ENCODE measurements around the gene JSRP1.

Gene JSRP1

DNA sequence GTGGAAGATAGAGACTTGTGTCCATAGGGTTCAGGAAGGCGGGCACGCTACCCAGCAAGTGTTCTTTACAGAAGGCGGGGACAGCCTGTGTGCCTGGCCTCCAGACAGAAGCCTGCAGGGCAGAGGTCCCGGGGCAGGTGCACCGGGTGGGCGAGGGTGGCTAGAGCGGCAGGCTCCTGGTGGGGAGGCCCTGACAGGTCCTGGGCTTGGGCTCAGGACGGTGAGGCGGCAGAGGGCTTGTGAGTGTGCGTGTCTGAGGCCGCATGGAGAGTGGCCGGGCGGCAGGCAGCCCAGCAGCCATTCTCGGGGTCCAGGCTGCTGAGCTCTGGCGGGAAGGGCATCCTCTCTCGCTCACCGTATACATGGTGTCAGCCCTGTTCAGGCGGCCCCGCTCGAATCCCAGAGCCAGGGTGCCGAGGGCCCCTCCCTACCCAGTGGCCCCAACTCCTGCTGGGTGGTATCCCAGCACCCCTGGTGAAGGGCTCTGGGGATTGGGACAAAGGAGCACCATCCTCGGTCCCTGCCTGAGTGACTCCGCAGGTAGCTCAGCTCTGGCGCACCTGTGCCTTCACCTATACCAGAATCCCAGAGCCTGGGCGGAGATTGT is 10.1 kb downstream of the JSRP1 start:
- no peak for DNase-seq

DNA sequence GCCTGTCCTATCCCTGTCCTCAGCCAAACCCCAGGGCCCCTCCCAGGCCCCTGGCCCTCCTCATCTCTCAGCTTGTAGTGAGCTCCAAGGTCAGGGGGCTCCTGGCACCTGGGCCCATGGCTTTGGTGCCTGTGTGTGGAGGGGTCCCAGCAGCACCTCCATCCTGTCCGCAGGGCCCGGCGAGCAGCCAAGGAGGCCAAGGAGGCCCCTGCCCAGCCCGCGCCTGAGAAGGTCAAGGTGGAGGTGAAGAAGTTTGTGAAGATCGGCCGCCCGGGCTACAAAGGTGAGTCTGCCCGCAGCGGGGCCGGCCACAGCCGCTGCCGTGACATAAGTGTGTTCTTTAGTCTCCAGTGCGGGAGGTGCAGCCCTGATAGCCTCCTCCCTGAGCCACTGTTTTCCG is 10.9 kb downstream of the JSRP1 start:
- DNase-seq: no peak

- no peak for DNase-seq
Measured at GRCh38 chr19:2244486-2244885, 11.7 kb downstream of the JSRP1 start.

- DNase-seq: no peak
Measured at GRCh38 chr19:2244125-2244411, 12.1 kb downstream of the JSRP1 start.

GRCh38 chr19:2243274-2244124 is 12.7 kb downstream of the JSRP1 start:
- DNase-seq: no peak

- DNase-seq: no peak
Measured at GRCh38 chr19:2242816-2243215, 13.4 kb downstream of the JSRP1 start.

DNA sequence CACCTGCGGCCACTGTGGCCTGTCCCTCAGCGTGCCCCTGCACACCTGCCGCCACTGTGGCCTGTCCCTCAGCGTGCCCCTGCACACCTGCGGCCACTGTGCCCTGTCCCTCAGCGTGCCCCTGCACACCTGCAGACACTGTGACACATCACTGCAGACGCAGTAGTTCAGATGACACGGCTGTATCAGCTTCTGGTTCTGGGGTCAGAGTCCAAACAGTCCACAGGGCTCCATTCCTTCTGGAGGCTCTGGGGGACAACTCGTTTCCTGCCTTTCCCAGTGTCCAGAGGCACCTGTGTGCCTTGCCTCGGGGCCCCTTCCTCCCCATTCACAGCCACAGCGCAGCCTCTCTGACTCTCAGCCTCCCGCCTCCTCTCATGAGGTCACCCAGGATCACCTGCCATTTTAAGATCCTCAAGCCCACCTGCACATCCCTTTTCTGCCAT is 14.1 kb downstream of the JSRP1 start:
- no peak for DNase-seq

DNA sequence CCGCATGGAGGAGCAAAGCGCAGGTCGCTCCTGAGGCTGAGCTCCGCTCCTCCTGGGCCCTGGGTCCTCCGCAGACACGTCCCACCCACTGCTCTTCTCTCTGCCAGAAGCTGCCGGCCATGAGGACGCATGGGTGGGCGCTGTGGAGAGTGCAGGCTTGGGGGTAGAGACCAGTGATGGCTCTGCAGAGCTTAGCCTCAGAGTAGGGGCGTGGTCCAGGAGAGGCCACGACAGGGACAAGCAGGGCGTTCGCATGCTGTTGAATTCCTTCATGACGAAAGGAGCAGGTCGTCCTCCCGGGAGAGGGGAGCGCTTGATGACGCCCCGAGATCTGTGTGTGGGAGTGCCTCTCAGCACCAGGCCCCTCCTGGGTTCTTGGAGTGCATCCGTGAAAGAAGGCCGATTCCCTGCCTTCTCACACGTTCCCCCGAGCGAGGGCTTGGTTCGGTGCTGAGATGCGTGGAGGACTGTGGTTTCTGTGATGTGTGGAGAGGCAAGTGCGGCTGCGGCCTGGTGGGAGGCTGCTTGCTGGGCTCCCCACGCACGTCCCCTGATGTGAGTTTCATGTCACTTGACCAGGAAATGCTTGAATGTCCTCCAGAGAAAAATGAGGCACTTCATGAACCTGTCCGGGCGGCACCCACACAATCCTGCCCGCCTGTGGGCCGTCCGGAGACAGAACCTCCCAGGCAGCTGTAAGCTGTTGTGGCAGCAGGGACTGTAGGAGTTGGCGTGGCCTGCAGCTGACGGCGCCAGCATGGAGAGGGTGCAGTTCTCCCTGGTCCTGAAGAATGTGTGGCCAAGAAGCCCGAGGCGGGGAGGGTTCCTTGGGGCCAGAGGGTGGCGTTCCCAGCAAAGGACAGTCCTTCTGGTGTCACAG is 15.1 kb downstream of the JSRP1 start:
- no peak for DNase-seq

DNA sequence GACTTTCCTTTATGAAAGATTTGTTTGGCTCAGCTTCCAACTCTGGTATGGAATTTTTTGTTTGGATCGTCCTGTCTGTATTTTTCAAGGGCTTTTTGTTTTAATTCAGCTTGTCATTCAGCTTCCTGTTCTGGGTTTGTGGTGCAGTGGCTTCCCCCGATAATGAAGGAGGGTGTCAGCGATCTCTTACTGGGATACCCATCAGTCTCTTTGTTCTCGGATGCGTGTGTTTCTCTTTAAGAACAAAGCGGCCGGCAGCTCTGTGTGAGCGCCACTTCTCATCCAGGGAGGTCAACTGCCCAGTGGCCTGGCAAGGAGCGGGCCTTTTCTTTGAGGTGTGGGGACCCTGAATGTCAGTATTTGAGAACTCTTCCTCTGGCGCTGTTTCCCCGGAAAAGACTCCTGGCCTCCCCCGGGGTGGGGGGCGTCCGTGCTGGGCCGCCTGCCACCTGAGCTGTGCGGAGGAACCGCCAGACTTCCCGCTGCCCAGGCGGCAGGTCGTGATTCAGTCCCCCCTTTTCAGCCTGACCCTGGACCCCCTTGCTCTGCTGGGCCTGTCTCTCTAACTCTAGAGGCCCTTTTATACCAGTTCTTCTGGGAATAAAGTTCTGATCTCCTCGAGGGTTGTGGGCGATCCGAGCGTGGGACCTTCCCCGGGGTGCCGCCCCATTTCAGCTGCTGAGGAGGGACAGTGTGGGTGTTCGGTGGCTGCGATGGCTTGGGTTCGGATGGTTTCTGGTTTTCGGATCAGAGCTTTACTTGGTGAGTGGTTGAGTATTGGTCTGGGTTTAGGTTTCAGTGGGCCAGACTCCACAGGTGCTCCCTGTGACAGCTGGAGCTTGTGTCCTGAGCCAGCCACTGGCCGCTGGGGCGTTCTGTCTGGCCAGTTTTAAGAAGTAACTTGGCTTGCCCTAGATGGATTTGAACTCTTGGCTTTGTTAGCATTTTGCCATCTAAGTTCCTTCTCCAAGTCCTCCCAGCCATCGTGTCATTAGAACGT is 16.1 kb downstream of the JSRP1 start:
- no peak for DNase-seq

- no peak for DNase-seq
Measured at GRCh38 chr19:2239173-2239572, 17.0 kb downstream of the JSRP1 start.

DNA sequence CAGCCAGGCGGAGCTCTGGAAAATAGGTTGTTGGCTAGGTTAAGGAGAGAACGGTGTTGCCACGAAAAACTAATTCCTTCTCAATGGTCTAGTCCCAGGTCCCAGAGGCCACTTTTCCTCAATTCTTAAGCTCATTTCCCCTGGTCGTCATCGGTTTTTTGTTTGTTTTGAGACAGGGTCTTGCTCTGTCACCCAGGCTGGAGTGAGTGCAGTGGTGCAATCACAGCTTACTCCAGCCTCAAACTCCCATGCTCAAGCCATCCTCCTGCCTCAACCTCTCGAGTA is 18.4 kb downstream of the JSRP1 start:
- DNase-seq: no peak

DNA sequence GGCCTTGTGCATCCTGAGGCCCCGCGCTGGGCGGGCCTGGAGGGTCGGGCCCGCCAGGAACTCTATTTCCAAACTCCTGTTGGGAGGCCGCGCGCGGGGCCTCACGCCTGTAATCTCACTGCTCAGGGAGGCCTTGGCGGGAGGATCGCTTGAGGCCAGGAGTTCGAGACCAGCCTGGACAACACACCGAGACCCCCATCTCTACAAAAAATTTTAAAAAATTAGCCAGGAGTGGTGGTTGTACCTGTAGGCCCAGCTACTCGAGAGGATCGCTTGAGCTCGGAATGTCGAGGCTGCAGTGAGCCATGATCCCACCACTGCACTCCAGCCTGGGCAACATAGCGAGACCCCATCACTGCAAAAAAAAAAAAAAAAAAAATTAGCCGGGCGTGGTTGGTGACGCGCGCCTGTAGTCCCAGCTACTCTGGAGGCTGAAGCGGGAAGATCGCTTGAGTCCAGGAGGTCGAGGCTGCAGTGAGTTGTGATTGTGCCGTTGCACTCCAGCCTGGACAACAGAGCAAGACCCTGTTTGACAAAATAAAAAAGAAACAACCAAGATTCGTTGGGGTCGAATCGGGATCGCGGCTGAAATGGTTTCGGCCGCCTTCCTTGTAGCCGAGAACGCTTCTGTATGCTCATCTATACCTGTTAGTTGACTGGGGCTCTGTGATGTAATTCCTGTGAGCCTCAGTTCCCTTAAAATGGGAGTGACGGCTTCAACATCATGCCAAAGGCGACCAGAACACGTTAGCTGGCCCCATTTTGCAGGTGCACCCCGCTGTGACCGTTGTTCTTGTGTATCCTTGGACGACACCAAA is 19.0 kb downstream of the JSRP1 start:
- DNase-seq: no peak

GRCh38 chr19:2236314-2237050 is 19.7 kb downstream of the JSRP1 start, which contains the start of the genes PLEKHJ1 and SF3A2:
Gene PLEKHJ1, minus strand, starts transcription at chr19:2236329. Its CDS starts 81 bp downstream, at chr19:2236248.
Gene SF3A2, plus strand, starts transcription at chr19:2236824. Its CDS starts 6,595 bp downstream, at chr19:2243419.
- peak; percentile 89 for DNase-seq

- DNase-seq: no peak
Measured at GRCh38 chr19:2236064-2236313, 20.2 kb downstream of the JSRP1 start.

GRCh38 chr19:2235381-2236063 is 20.7 kb downstream of the JSRP1 start:
- peak; percentile 27 for DNase-seq

GRCh38 chr19:2234996-2235380 is 21.2 kb downstream of the JSRP1 start:
- DNase-seq: no peak

GRCh38 chr19:2233601-2234280 is 22.5 kb downstream of the JSRP1 start:
- no peak for DNase-seq

GRCh38 chr19:2232286-2233151 is 23.7 kb downstream of the JSRP1 start:
- DNase-seq: no peak
